Measurements from ENCODE around the gene ZC3H18. TPM values are rescaled to one million over a fixed set of nuclear protein-coding genes. Genes with fewer than 3 reads are reported as not detected.

ZC3H18 gene
- total RNA-seq, 1 donor from 2014 or later: 10.5 TPM

DNA sequence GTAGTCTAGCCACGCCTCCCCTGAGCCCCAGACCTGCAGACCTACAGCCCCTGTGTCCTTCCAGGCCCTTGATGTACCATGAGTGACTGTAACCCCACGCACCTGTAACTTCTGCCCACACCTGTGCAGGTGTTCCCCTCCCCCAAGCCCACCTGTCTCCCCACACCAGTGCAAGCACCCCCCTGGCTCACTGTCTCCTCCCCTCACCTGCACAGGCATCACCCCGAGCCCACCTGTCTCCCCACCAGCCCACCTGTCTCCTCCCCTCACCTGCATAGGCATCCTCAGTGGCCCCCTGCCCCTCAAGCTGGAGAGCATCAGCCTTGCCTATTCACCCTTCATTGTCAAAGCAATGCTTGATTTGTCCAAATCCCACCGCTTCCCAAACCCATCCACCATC lies 32.3 kb upstream of the ZC3H18 start:
- FAIRE-seq (no peak), DNase-seq (ENCODE audit: low read depth) (no peak)
- H3K27me3 ChIP-seq (ENCODE audit: control insufficient read depth, insufficient read depth, low read length): peaks cover 7% of the 10 kb centered on the region
- TF ChIP-seq, protein P1, sequence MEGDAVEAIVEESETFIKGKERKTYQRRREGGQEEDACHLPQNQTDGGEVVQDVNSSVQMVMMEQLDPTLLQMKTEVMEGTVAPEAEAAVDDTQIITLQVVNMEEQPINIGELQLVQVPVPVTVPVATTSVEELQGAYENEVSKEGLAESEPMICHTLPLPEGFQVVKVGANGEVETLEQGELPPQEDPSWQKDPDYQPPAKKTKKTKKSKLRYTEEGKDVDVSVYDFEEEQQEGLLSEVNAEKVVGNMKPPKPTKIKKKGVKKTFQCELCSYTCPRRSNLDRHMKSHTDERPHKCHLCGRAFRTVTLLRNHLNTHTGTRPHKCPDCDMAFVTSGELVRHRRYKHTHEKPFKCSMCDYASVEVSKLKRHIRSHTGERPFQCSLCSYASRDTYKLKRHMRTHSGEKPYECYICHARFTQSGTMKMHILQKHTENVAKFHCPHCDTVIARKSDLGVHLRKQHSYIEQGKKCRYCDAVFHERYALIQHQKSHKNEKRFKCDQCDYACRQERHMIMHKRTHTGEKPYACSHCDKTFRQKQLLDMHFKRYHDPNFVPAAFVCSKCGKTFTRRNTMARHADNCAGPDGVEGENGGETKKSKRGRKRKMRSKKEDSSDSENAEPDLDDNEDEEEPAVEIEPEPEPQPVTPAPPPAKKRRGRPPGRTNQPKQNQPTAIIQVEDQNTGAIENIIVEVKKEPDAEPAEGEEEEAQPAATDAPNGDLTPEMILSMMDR (IDR thresholded peaks at IDR 0.05; ENCODE audit: insufficient read depth, low read length, severe bottlenecking): no peak
- no peaks in the 10 kb centered on the region for H3K36me3 ChIP-seq (ENCODE audit: control insufficient read depth, insufficient read depth, low read length)
- H3K4me3 ChIP-seq (ENCODE audit: low read depth, low read length): no peak overlapping the region

DNA sequence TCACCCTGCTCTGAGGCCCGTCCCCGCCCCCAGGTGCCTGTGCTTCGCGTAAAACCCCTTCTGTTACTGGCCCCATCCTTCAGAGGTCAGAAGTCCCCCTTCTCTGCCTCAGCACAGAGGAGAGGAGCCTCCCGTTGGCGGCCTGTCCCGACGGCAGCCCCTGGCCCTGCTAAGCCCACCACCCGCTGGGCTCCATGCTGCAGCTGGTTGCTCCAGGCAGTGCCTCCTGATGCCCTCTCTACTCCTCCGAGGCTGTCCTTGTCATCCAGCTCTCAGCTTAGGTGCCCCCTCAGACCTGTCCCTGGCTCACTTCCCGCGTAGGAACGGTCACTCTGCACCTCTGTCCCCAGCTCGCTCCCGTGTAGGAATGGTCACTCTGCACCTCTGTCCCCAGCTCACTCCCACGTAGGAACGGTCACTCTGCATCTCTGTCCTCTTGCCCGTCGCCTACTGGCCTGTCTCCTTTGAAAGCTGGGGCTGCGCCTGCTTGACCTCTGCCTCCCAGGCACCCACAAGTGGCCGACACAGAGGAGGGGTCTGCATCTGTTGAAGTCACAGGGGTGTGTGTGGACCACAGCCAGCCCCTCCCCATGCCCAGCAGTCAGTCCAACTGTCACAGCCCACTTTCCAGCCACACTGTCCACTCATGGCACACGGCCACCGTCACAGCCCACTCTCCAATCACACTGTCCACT lies 31.7 kb upstream of the ZC3H18 start:
- FAIRE-seq (no peak), DNase-seq (ENCODE audit: low read depth) (no peak)
- TF ChIP-seq, protein P1 (IDR thresholded peaks at IDR 0.05; ENCODE audit: insufficient read depth, low read length, severe bottlenecking): no peak
- H3K4me3 ChIP-seq (ENCODE audit: low read depth, low read length): no peak overlapping the region
- H3K36me3 ChIP-seq (ENCODE audit: control insufficient read depth, insufficient read depth, low read length): no peaks in the 10 kb centered on the region
- H3K27me3 ChIP-seq (ENCODE audit: control insufficient read depth, insufficient read depth, low read length): peaks cover 7% of the 10 kb centered on the region

DNA sequence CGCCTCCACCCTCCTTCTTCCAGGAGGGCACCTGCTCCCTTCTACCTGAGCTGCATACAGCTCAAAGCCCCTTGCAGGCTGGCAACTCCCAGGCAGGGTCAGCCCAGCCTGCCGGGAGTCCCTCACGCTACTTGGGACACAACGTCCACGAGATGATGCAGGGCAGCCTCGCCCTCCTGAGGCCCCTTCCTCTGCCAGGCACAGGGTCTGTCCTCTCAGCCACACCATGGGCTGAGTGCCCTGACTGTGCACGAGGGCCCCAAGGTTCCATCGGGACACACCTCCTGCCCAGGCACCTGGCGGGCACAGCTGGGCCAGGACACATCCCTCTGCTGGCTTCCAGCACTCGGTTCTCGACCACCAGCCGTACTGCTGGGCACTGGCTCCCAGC lies 30.9 kb upstream of the ZC3H18 start:
- TF ChIP-seq, protein P1 (IDR thresholded peaks at IDR 0.05; ENCODE audit: insufficient read depth, low read length, severe bottlenecking): no peak
- H3K4me3 ChIP-seq (ENCODE audit: low read depth, low read length): no peak overlapping the region
- H3K36me3 ChIP-seq (ENCODE audit: control insufficient read depth, insufficient read depth, low read length): no peaks in the 10 kb centered on the region
- no peak for FAIRE-seq
- H3K27me3 ChIP-seq (ENCODE audit: control insufficient read depth, insufficient read depth, low read length): peaks cover 7% of the 10 kb centered on the region
- no peak for DNase-seq (ENCODE audit: low read depth)

DNA sequence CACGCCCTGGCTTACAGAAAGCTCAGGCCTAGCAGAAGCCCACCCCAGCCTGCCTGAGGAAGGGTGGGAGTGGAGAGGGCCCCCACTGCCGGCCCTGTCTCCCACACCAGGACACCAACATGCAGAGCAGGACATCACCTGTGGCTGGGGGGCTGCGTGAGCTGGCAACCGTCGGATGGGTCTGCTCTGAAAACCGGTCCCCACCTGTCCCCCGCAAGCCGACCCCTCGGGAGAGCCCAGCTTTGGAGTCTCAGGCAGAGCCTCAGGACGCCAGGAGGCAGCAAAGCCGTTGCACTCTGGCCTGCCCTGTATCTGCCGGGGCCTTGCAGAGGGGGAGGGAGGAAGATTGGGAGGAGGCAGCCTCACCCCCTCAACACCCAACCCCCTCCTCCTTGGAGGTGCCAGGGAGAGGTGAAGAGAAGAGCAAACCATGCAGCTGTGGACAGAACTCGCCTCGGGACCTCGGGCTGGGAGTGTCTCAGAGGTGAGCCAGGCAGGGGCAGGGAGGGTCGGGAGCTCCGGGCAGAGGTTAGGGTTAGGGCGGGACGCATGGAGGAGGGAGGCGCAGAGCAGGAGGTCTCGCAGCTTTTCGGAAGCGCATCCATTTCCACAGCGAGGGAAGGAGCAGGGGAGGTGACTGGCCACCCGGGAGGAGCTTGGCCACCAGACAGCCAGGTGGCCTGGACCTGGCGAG lies 30.4 kb upstream of the ZC3H18 start:
- DNase-seq (ENCODE audit: low read depth): no peak
- TF ChIP-seq, protein P1 (IDR thresholded peaks at IDR 0.05; ENCODE audit: insufficient read depth, low read length, severe bottlenecking): no peak
- Histone ChIP-seq H3K27me3 (ENCODE audit: control insufficient read depth, insufficient read depth, low read length) (peaks cover 7% of the 10 kb centered on the region), H3K4me3 (ENCODE audit: low read depth, low read length) (no peak overlapping the region), H3K36me3 (ENCODE audit: control insufficient read depth, insufficient read depth, low read length) (no peaks in the 10 kb centered on the region)
- no peak for FAIRE-seq

DNA sequence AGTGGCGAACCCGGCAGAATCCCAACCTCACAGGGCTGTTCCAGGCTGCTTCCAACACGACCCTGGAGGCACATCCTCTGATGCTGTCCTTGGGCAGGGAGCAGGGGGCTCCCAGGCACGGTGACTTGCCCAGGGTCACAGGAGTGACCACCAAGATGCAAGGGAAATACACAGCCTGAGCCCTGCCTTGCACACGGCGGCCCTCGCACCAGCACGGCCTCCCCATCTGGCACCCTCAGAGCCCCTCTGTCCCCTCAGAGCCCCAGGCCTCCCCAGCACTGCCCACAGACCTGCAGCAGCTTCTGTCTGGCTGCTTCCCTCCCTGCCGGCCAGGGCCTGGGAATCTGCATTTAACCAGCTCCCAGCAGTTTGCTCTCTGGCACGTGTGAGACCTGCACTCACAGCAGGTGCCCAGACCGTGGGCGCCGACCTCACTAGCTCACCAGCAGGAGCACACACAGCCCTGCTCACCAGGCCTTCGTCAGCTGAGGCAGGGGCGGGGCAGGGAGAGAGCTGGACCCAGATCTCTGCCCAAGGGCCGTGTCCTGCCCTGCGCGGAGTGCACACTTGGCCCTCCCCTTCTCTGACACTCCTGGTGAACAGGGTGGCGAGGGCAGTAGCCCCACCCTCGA lies 29.7 kb upstream of the ZC3H18 start:
- DNase-seq (ENCODE audit: low read depth) (no peak), FAIRE-seq (no peak)
- no peak overlapping the region for H3K4me3 ChIP-seq (ENCODE audit: low read depth, low read length)
- TF ChIP-seq, protein P1 (IDR thresholded peaks at IDR 0.05; ENCODE audit: insufficient read depth, low read length, severe bottlenecking): no peak
- no peaks in the 10 kb centered on the region for H3K36me3 ChIP-seq (ENCODE audit: control insufficient read depth, insufficient read depth, low read length)
- peaks cover 7% of the 10 kb centered on the region for H3K27me3 ChIP-seq (ENCODE audit: control insufficient read depth, insufficient read depth, low read length)
